Measurements from ENCODE around the gene PXMP4.

DNA sequence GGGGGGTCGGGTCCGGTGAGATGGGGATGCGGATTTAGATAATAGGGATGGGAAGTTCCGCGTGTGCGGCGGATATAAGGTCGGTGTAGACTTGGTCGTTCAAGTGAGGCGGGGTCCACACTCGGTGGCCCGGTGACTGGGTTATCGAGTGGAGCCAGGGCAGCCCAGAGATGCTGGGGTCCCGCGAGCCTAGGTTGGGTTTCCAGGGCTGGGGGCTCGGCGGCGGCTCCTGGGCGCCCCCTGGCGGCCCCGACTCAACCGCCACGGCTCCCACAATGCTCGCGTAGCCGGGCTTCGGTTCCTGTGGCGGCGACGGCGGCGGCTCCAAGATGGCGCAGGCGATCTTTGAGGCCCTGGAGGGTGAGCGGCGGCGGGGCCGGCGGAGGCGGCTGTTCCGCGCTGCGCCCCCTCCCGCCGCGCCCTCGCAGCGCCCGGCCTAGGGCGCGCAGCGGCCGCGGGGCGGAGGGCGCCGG, 11.6 kb upstream of the PXMP4 start, which contains the start of gene ZNF341:
- TF ChIP-seq CTCF (IDR thresholded peaks at IDR 0.05) (peak; percentile 99), REST (IDR thresholded peaks at IDR 0.05; ENCODE audit: insufficient read depth in 1 of 2, low read depth in 2 of 2, low read length in 1 of 2) (no peak)
